Neural cell (in vitro differentiated cells): ENCODE data around the gene PIM2. TPM values are rescaled to one million over a fixed set of nuclear protein-coding genes. Genes with fewer than 3 reads are reported as not detected.

Experiments
- H2AFZ ChIP-seq: fragments of 200-600, 300-800 bp; sonication (generic), shearing (Covaris generic); 2 replicates; pipeline ENCODE4 v1.6.0; 2014; ENCODE audit warnings: low read depth, mild to moderate bottlenecking, antibody characterized with exemption, low read length, moderate library complexity
- H3F3A ChIP-seq: fragments of 200-600 bp; shearing (Covaris generic); 2 replicates; pipeline ENCODE4 v1.6.1; 2016; ENCODE audit warnings: mild to moderate bottlenecking, moderate library complexity, mixed read lengths, antibody characterized with exemption, low read length; ENCODE audit not compliant: insufficient read depth, poor library complexity, severe bottlenecking
- H3K27ac ChIP-seq: fragments of 200-600, 300-800 bp; sonication (generic), shearing (Covaris generic); 2 replicates; pipeline ENCODE4 v1.5.1; 2014; ENCODE audit warnings: mild to moderate bottlenecking, low read length, moderate library complexity
- H3K27me3 ChIP-seq: fragments of 300-800, 200-600 bp; sonication (generic), shearing (Covaris generic); 2 replicates; pipeline ENCODE4 v1.6.0; 2014; ENCODE audit warnings: mild to moderate bottlenecking, low read depth, low read length, moderate library complexity; ENCODE audit not compliant: insufficient read depth
- H3K36me3 ChIP-seq: fragments of 300-800, 200-600 bp; sonication (generic), shearing (Covaris generic); 2 replicates; pipeline ENCODE4 v1.5.1; 2014; ENCODE audit warnings: mild to moderate bottlenecking, antibody characterized with exemption, low read length, moderate library complexity; ENCODE audit not compliant: insufficient read depth
- H3K4me2 ChIP-seq: fragments of 300-800, 200-600 bp; sonication (generic), shearing (Covaris generic); 2 replicates; pipeline ENCODE4 v1.6.0; 2014; ENCODE audit warnings: mild to moderate bottlenecking, low read length
- H3K4me3 ChIP-seq: fragments of 300-800, 200-600 bp; sonication (generic), shearing (Covaris generic); 2 replicates; pipeline ENCODE4 v1.5.1; 2014; ENCODE audit warnings: mild to moderate bottlenecking, low read length, moderate library complexity
- H3K79me2 ChIP-seq: fragments of 200-600 bp; shearing (Covaris generic); replicated peaks from 2 replicates; pipeline ENCODE4 v1.6.0; 2014; ENCODE audit warnings: mild to moderate bottlenecking, low read length, moderate library complexity; ENCODE audit not compliant: insufficient read depth
- H3K9ac ChIP-seq: fragments of 300-800, 200-600 bp; sonication (generic), shearing (Covaris generic); 2 replicates; pipeline ENCODE4 v1.6.1; 2016; ENCODE audit warnings: mild to moderate bottlenecking, low read length, mixed read lengths
- H3K9me2 ChIP-seq: fragments of 200-600 bp; shearing (Covaris generic); 2 replicates; pipeline ENCODE4 v1.6.1; 2016; ENCODE audit warnings: mild to moderate bottlenecking, low read length, mixed read lengths; ENCODE audit not compliant: insufficient read depth
- H3K9me3 ChIP-seq: fragments of 200-600, 300-800 bp; sonication (generic), shearing (Covaris generic); 2 replicates; pipeline ENCODE4 v1.6.1; 2016; ENCODE audit warnings: mild to moderate bottlenecking, mixed run types, low read length, moderate library complexity, mixed read lengths
- H4K20me1 ChIP-seq: fragments of 200-600 bp; shearing (Covaris generic); 2 replicates; pipeline ENCODE4 v1.6.1; 2016; ENCODE audit warnings: mild to moderate bottlenecking, mixed run types; ENCODE audit not compliant: insufficient read depth
- EP300 ChIP-seq: fragments of 450-650 bp; conservative IDR thresholded peaks from 2 replicates; pipeline ENCODE4 v1.6.1; 2014; ENCODE audit warnings: antibody characterized with exemption, mild to moderate bottlenecking, moderate library complexity; ENCODE audit not compliant: poor library complexity, severe bottlenecking
- EZH2 ChIP-seq: fragments of 200-600, 300-800 bp; shearing (Covaris generic), sonication (generic); IDR thresholded peaks from 2 replicates; pipeline ENCODE4 v1.6.1; 2014; ENCODE audit warnings: antibody characterized with exemption, low read length, borderline replicate concordance, mild to moderate bottlenecking; ENCODE audit not compliant: insufficient read depth, poor library complexity, severe bottlenecking
- MXI1 ChIP-seq: fragments of 450-650 bp; conservative IDR thresholded peaks from 2 replicates; pipeline ENCODE4 v1.6.1; 2014; ENCODE audit warnings: antibody characterized with exemption, mild to moderate bottlenecking; ENCODE audit not compliant: poor library complexity, severe bottlenecking
- POLR2AphosphoS5 ChIP-seq: IDR thresholded peaks from 2 replicates; pipeline ENCODE4 v1.6.1; 2012
- RAD21 ChIP-seq: fragments of 450-650 bp; conservative IDR thresholded peaks from 2 replicates; pipeline ENCODE4 v1.6.1; 2014; ENCODE audit warnings: antibody characterized with exemption, mild to moderate bottlenecking, moderate library complexity
- SMC3 ChIP-seq: fragments of 450-650 bp; conservative IDR thresholded peaks from 2 replicates; pipeline ENCODE4 v1.6.1; 2014; ENCODE audit warnings: antibody characterized with exemption, mild to moderate bottlenecking, moderate library complexity; ENCODE audit not compliant: poor library complexity
- TAF1 ChIP-seq: IDR thresholded peaks from 2 replicates; pipeline ENCODE4 v1.6.1; 2012; ENCODE audit warnings: low read depth
- polyA plus RNA-seq: library from polyadenylated mRNA; depleted of rRNA; stranded (reverse); fragments of >200 nt; gene quantifications from 2 replicates; pipeline ENCODE4 v1.2.3, GENCODE V29; 2014
- TF ChIP-seq, protein P1 (sequence below): IDR thresholded peaks from 2 replicates; pipeline ENCODE4 v1.6.1; 2012; ENCODE audit warnings: borderline replicate concordance
- TF ChIP-seq, protein P2 (sequence below): fragments of 450-650 bp; IDR thresholded peaks from 2 replicates; pipeline ENCODE4 v1.5.1; 2014; ENCODE audit warnings: antibody characterized with exemption, mild to moderate bottlenecking, moderate library complexity; ENCODE audit not compliant: poor library complexity, severe bottlenecking

Gene PIM2
- polyA plus RNA-seq, 1 donor from 2014 or later, result 8.9 TPM

DNA sequence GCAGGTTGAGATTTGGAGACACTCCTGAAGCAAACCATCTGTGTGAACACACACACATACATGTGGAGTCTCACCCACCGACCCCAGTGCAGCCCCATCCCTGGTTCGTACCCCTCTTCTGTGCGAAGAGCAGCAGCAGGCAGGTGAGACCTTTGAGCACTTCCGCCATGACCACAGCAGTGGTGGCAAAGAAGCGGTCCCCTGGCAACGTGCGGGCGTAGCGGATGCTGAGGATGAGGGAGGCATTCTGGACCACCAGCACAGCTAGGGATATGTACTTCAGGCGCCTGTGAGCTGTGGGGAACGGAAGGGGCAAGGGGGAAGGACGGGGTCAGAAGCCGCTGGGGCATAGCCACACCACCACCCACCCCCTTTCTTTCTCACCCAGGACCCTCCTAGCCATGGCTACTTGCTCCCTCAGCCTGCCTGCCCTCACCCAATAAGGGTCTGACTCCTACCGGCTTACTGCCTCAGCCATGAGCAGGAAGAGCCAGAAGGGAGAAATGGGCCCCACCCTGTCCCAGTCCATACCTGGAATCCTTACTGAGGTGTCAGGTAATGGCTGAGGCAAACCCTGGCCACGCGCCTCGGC lies 9.0 kb downstream of the PIM2 start:
- Histone ChIP-seq H3K79me2 (peaks cover 9% of the 10 kb centered on the region), H4K20me1 (no peaks in the 10 kb centered on the region), H3K9ac (no peak overlapping the region), H3K9me2 (no peaks in the 10 kb centered on the region), H3K27ac (no peak overlapping the region), H3K4me2 (no peak overlapping the region), H3K36me3 (no peaks in the 10 kb centered on the region), H2AFZ (no peak overlapping the region), H3K27me3 (no peaks in the 10 kb centered on the region), H3K9me3 (no peaks in the 10 kb centered on the region), H3K4me3 (peak overlapping the region; percentile 83), H3F3A (no peaks in the 10 kb centered on the region)
- TF ChIP-seq, protein P1, sequence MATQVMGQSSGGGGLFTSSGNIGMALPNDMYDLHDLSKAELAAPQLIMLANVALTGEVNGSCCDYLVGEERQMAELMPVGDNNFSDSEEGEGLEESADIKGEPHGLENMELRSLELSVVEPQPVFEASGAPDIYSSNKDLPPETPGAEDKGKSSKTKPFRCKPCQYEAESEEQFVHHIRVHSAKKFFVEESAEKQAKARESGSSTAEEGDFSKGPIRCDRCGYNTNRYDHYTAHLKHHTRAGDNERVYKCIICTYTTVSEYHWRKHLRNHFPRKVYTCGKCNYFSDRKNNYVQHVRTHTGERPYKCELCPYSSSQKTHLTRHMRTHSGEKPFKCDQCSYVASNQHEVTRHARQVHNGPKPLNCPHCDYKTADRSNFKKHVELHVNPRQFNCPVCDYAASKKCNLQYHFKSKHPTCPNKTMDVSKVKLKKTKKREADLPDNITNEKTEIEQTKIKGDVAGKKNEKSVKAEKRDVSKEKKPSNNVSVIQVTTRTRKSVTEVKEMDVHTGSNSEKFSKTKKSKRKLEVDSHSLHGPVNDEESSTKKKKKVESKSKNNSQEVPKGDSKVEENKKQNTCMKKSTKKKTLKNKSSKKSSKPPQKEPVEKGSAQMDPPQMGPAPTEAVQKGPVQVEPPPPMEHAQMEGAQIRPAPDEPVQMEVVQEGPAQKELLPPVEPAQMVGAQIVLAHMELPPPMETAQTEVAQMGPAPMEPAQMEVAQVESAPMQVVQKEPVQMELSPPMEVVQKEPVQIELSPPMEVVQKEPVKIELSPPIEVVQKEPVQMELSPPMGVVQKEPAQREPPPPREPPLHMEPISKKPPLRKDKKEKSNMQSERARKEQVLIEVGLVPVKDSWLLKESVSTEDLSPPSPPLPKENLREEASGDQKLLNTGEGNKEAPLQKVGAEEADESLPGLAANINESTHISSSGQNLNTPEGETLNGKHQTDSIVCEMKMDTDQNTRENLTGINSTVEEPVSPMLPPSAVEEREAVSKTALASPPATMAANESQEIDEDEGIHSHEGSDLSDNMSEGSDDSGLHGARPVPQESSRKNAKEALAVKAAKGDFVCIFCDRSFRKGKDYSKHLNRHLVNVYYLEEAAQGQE, result no peak
- TF ChIP-seq EZH2 (no peak), POLR2AphosphoS5 (no peak), MXI1 (no peak), EP300 (no peak), SMC3 (no peak), TAF1 (no peak), RAD21 (no peak)
- TF ChIP-seq, protein P2, sequence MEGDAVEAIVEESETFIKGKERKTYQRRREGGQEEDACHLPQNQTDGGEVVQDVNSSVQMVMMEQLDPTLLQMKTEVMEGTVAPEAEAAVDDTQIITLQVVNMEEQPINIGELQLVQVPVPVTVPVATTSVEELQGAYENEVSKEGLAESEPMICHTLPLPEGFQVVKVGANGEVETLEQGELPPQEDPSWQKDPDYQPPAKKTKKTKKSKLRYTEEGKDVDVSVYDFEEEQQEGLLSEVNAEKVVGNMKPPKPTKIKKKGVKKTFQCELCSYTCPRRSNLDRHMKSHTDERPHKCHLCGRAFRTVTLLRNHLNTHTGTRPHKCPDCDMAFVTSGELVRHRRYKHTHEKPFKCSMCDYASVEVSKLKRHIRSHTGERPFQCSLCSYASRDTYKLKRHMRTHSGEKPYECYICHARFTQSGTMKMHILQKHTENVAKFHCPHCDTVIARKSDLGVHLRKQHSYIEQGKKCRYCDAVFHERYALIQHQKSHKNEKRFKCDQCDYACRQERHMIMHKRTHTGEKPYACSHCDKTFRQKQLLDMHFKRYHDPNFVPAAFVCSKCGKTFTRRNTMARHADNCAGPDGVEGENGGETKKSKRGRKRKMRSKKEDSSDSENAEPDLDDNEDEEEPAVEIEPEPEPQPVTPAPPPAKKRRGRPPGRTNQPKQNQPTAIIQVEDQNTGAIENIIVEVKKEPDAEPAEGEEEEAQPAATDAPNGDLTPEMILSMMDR, result no peak

DNA sequence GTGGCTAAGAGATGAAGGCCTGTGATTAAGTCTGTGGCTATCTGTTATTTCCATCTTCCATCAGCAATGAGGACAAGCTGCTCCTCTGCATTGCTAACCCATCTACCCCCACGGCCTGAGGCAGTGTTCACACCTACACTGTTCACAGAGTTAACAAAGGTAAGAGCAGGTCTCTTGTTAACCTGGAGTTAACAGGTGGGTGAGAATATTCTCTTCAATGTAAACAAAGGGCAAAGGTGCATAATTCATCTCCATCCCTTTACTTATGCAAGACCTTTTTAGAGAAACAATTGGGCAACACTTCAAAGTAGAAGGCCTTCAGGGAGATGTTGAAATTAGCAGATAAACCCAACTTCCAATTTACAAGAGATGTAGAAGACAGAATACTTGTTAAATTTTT lies 10.2 kb downstream of the PIM2 start:
- Histone ChIP-seq H3K27me3 (no peaks in the 10 kb centered on the region), H3K9me2 (no peaks in the 10 kb centered on the region), H4K20me1 (no peaks in the 10 kb centered on the region), H3K4me2 (no peak overlapping the region), H2AFZ (no peak overlapping the region), H3K9me3 (no peaks in the 10 kb centered on the region), H3K79me2 (peaks cover 9% of the 10 kb centered on the region), H3K4me3 (no peak overlapping the region), H3F3A (no peaks in the 10 kb centered on the region), H3K36me3 (no peaks in the 10 kb centered on the region), H3K9ac (no peak overlapping the region), H3K27ac (no peak overlapping the region)
- TF ChIP-seq MXI1, result no peak
- TF ChIP-seq, protein P2, result no peak
